BLaER1 treated with 17β-estradiol and CSF1 and Interleukin-3, amounts not matched to agents 10 nM and 100 nM (cell line): ENCODE measurements around the gene SPPL3.

Experiments
- H3K27ac ChIP-seq, 11 experiments: shearing (Covaris generic); formaldehyde crosslinking; 2 replicates each; pipeline ENCODE4 v1.8.1; 2022
- H3K27me3 ChIP-seq, 11 experiments: shearing (Covaris generic); formaldehyde crosslinking; 2 replicates each; pipeline ENCODE4 v1.8.1; 2022
- H3K36me3 ChIP-seq, 11 experiments: shearing (Covaris generic); formaldehyde crosslinking; 2 replicates each; pipeline ENCODE4 v1.8.1; 2022
- H3K4me1 ChIP-seq, 10 experiments: shearing (Covaris generic); formaldehyde crosslinking; 2 replicates each; pipeline ENCODE4 v1.8.1; 2022
- H3K4me2 ChIP-seq, 11 experiments: shearing (Covaris generic); formaldehyde crosslinking; 2 replicates each; pipeline ENCODE4 v1.8.1; 2022
- H3K4me3 ChIP-seq, 10 experiments: shearing (Covaris generic); formaldehyde crosslinking; 2 replicates each; pipeline ENCODE4 v1.8.1; 2022
- H3K9ac ChIP-seq, 11 experiments: shearing (Covaris generic); formaldehyde crosslinking; 2 replicates each; pipeline ENCODE4 v1.8.1; 2022
- H3K9me3 ChIP-seq, 11 experiments: shearing (Covaris generic); formaldehyde crosslinking; replicated peaks in 1 of 11; 2 replicates each; pipeline ENCODE4 v1.8.1; 2022
- H4K20me1 ChIP-seq, 11 experiments: shearing (Covaris generic); formaldehyde crosslinking; 2 replicates each; pipeline ENCODE4 v1.8.1; 2022
- Cebpa-rat ChIP-seq, 11 experiments: shearing (Covaris generic); IDR thresholded peaks; 2 replicates each; pipeline ENCODE4 v1.8.1; 2022

SPPL3 gene

DNA sequence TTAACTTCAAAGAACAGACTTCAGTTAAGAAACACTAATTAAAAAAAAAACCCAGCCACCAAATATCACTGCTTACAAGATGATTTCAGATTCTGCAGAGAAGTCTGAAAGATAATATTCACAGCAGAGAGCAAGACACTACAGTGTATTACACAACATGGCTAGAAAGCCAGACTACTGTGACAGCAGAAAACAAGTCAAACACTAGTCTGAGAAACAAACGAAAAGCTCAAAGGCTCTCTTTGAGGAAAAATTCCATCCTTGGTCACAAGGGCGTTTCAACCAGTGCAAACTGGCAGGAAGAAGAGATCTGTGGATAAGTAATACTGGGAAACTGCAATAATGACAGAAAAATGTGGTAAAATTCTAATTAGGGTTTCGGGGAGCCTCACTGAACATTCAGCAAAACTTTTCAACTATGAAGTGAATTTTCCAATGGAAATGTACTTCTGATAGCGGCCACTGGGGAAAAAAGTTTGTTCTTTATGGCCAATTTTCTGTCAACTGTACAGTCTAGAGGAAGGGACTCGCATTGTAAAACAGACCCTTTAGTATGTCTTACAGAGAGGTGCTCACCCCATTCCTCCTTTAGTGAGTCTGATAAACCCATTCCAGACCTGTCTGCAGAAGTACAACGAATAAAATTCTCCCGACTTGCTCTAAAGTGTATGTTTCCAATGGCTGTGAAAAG lies 128.2 kb downstream of the SPPL3 start:
- Histone ChIP-seq H3K36me3 (peaks cover 55 to 99% (median 77%) of the 10 kb centered on the region in 11 experiments), H3K4me2 (no peak overlapping the region), H3K27me3 (no peaks in the 10 kb centered on the region)

DNA sequence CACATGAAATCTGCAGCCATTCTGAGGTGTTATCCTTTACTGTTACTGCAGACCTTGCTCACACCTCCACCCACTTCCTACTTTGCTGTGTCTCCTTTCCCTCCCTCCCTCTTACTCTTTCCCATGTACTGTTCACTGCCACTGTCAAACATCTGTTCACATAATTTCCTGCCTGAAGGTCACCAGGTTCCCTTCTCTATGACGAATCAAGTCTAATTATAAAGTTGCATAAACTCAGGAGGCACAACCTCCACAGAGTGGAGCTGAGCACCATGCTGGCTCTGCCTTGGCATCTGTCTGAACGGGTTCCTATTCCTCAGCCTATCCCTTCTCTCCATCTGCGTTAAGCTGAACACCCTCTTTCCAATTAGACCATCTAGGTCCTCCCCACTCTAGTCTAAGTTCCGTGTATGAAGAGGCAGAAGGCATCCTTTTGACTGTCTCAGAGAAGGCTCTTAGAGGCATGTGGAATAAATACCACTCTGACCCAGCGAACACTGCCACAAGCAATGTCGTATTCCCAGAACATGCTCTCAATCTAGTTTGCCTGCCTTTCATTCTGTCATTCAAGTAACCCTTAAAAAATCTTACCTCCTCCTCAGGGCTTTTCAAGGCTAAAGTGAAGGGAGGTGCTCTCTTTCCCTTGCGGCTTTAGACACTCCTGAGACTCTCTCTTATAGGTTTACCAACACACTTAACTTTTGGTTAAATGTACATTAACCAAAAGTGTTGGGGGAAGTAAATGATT lies 129.8 kb downstream of the SPPL3 start:
- no peaks in the 10 kb centered on the region for H3K27me3 ChIP-seq
- no peak overlapping the region for H3K4me3 ChIP-seq
- H3K4me1 ChIP-seq: no peaks in the 10 kb centered on the region
- no peak for TF ChIP-seq Cebpa-rat (IDR thresholded peaks at IDR 0.05)
- no peak overlapping the region for H3K9ac ChIP-seq
- H4K20me1 ChIP-seq: peaks cover 0 to 53% (median 17%) of the 10 kb centered on the region in 11 experiments; a peak in 12 of 22 replicates
- H3K36me3 ChIP-seq: peaks cover 45 to 99% (median 71%) of the 10 kb centered on the region in 11 experiments
- H3K4me2 ChIP-seq: no peak overlapping the region
- no peak overlapping the region for H3K27ac ChIP-seq
- H3K9me3 ChIP-seq: no peaks in the 10 kb centered on the region

More for the DNA sequence above, 128.2 kb downstream of the SPPL3 start:
- H3K9me3 ChIP-seq: no peaks in the 10 kb centered on the region
- H3K27ac ChIP-seq: no peak overlapping the region
- no peak overlapping the region for H3K9ac ChIP-seq
- H4K20me1 ChIP-seq: peaks cover 0 to 56% (median 17%) of the 10 kb centered on the region in 11 experiments; a peak in 11 of 22 replicates
- no peak overlapping the region for H3K4me3 ChIP-seq
- no peaks in the 10 kb centered on the region for H3K4me1 ChIP-seq
- TF ChIP-seq Cebpa-rat (IDR thresholded peaks at IDR 0.05): no peak

DNA sequence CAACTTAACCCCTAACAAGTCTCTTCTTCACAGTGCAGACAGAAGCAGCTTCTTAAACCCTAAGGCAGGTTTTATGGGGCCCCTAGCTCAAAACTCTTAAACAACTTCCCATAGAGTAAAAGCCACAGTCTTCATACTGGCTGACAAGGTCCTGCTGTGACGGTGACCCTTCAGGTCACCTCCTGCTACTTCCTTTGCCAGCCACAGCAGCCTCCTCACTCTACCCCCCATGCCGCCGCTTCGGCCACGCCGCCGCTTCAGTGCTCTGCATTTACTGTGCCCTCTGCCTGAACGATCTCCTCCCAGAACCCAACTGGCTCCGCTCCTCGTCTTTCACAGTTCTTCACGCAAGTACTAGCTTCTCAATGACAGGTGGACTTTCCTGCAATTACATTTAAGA lies 133.1 kb downstream of the SPPL3 start:
- Histone ChIP-seq H3K4me3 (no peak overlapping the region), H3K27ac (no peak overlapping the region), H3K27me3 (no peaks in the 10 kb centered on the region), H3K4me1 (no peaks in the 10 kb centered on the region), H3K36me3 (peaks cover 64 to 100% (median 78%) of the 10 kb centered on the region in 11 experiments), H3K9ac (no peak overlapping the region), H3K4me2 (no peak overlapping the region), H3K9me3 (no peaks in the 10 kb centered on the region), H4K20me1 (peaks cover 0 to 66% (median 33%) of the 10 kb centered on the region in 11 experiments; a peak in 13 of 22 replicates)
- TF ChIP-seq Cebpa-rat (IDR thresholded peaks at IDR 0.05): no peak

DNA sequence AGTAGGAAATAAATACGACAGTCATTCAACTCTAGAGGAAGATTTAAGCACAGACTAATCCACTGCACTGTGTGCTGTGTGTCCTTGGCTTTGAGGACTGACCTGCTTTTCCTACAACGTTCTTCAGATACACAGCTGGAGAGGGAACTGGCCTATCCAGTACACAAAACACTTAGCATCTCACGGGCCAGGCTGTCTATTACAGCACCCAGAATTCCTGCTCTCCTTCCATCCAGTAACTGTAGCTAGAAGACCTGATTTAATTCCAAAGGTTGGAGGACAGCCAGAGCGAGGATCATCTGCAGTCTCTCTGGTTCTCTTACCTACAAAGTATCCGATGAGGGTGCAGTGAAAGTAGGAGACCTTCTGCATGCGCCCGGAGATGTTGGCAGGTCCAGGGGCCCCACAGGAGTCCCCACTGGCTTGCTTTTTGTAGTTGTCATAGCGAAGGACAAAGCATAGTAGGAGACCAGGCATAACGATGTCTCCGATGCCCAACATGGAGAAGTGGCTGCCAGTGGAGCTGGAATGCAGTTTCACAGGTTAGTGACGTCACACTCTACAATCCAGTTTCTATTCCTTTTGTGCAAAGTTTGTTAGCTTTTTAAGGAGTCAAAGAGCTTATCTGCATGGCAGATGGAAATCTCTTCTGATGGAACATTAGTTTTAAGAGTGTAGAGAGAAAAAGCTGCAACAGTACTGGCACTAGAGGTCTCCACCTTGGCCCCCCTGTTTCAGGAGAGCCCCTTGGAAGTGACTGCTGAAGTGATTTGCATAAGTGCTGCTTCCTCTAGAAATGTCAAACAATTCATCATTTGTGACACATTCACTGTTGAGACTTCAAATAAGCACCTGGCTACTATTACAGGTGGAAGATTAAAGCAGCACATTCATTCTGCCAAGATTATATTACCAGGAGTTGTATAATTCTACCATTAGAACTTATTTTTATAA lies 136.8 kb downstream of the SPPL3 start:
- no peak overlapping the region for H3K27ac ChIP-seq
- H3K4me1 ChIP-seq: no peaks in the 10 kb centered on the region
- peaks cover 6 to 68% (median 26%) of the 10 kb centered on the region in 11 experiments; a peak in 17 of 22 replicates for H4K20me1 ChIP-seq
- H3K27me3 ChIP-seq: peaks cover 0 to 10% (median 0%) of the 10 kb centered on the region in 11 experiments; a peak in 6 of 22 replicates
- no peaks in the 10 kb centered on the region for H3K9me3 ChIP-seq
- H3K4me3 ChIP-seq: no peak overlapping the region
- no peak overlapping the region for H3K4me2 ChIP-seq
- no peak for TF ChIP-seq Cebpa-rat (IDR thresholded peaks at IDR 0.05)
- H3K9ac ChIP-seq: no peak overlapping the region
- H3K36me3 ChIP-seq: peaks cover 77 to 100% (median 93%) of the 10 kb centered on the region in 11 experiments

GRCh38 chr12:120766566-120766965 lies 137.6 kb downstream of the SPPL3 start:
- H3K9ac ChIP-seq: no peak overlapping the region
- H3K9me3 ChIP-seq: no peaks in the 10 kb centered on the region
- 0 out of 20 replicates have a peak, but pooled peaks cover 0 to under 1% (median 0%) of the 10 kb centered on the region in 10 experiments for H3K4me1 ChIP-seq
- H3K36me3 ChIP-seq: peaks cover 74 to 100% (median 91%) of the 10 kb centered on the region in 11 experiments
- peaks cover 0 to 15% (median 8%) of the 10 kb centered on the region in 11 experiments; a peak in 14 of 22 replicates for H3K27me3 ChIP-seq
- H3K27ac ChIP-seq: no peak overlapping the region
- no peak overlapping the region for H3K4me3 ChIP-seq
- no peak overlapping the region for H3K4me2 ChIP-seq
- peaks cover 10 to 73% (median 34%) of the 10 kb centered on the region in 11 experiments; a peak in 20 of 22 replicates for H4K20me1 ChIP-seq
- no peak for TF ChIP-seq Cebpa-rat (IDR thresholded peaks at IDR 0.05)

- peaks cover 71 to 95% (median 84%) of the 10 kb centered on the region in 11 experiments for H3K36me3 ChIP-seq
- H3K9ac ChIP-seq: no peak overlapping the region
- peaks cover 18 to 83% (median 51%) of the 10 kb centered on the region in 11 experiments; a peak in 20 of 22 replicates for H4K20me1 ChIP-seq
- no peaks in the 10 kb centered on the region for H3K9me3 ChIP-seq
- no peak for TF ChIP-seq Cebpa-rat (IDR thresholded peaks at IDR 0.05)
- H3K27me3 ChIP-seq: peaks cover 0 to 33% (median 24%) of the 10 kb centered on the region in 11 experiments; a peak in 16 of 22 replicates
- H3K4me2 ChIP-seq: no peak overlapping the region
- H3K4me3 ChIP-seq: no peak overlapping the region
- H3K27ac ChIP-seq: no peak overlapping the region
- peaks cover 6 to 18% (median 13%) of the 10 kb centered on the region in 10 experiments for H3K4me1 ChIP-seq
Measured at GRCh38 chr12:120764816-120765215, 139.3 kb downstream of the SPPL3 start.

DNA sequence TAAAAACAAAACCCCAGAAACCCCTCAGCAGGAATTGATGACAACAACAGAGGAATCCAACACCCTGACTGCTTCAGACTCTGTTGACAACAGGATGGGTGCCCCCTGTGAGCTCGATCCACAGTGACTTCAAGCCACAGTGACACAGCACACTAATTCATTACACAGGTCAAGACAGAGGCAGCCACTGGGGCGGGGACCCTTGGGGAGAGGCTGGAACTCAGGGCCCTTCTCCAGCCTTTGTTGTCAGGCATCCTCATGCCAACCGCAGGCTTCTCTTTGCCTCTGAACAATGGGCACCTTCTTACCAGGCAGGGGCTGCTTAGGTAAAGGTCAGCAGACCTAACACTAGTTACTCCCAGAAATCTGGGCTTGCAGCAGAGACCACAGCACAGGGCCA lies 140.9 kb downstream of the SPPL3 start:
- Histone ChIP-seq H3K27ac (no peak overlapping the region), H3K4me2 (no peak overlapping the region), H3K36me3 (peaks cover 62 to 80% (median 72%) of the 10 kb centered on the region in 11 experiments), H3K4me3 (no peak overlapping the region), H3K9ac (no peak overlapping the region), H3K27me3 (peaks cover 0 to 45% (median 35%) of the 10 kb centered on the region in 11 experiments; a peak in 17 of 22 replicates), H4K20me1 (peaks cover 18 to 89% (median 55%) of the 10 kb centered on the region in 11 experiments; a peak in 20 of 22 replicates), H3K4me1 (peaks cover 14 to 33% (median 25%) of the 10 kb centered on the region in 10 experiments), H3K9me3 (no peaks in the 10 kb centered on the region)
- no peak for TF ChIP-seq Cebpa-rat (IDR thresholded peaks at IDR 0.05)

GRCh38 chr12:120762086-120762485 lies 142.1 kb downstream of the SPPL3 start:
- Histone ChIP-seq H3K9me3 (no peaks in the 10 kb centered on the region), H3K36me3 (peaks cover 50 to 68% (median 61%) of the 10 kb centered on the region in 11 experiments), H3K4me1 (peaks cover 14 to 33% (median 25%) of the 10 kb centered on the region in 10 experiments), H3K9ac (no peak overlapping the region), H3K27ac (no peak overlapping the region), H3K4me2 (no peak overlapping the region), H3K27me3 (peaks cover 0 to 56% (median 47%) of the 10 kb centered on the region in 11 experiments; a peak in 17 of 22 replicates), H3K4me3 (no peak overlapping the region), H4K20me1 (peaks cover 18 to 86% (median 52%) of the 10 kb centered on the region in 11 experiments; a peak in 20 of 22 replicates)
- no peak for TF ChIP-seq Cebpa-rat (IDR thresholded peaks at IDR 0.05)
